HG03342 (cell line): ENCODE measurements around the gene ZNF677.
"Not testable (repeated sequence)": the region's sequence is repeated elsewhere in the genome, so short reads cannot be mapped to it uniquely, and the experiment has no call there.

ENCODE experiments used
- ATAC-seq: cut with Tn5 transposase; IDR thresholded peaks from one replicate; pipeline ENCODE4 v1.9.1; 2021; ENCODE audit warnings: mild to moderate bottlenecking, moderate library complexity; ENCODE audit not compliant: unreplicated experiment

Gene ZNF677

GRCh38 chr19:53193535-53194222 is 61.0 kb downstream of the ZNF677 start:
- no peak for ATAC-seq

- peak; percentile 52 for ATAC-seq
Measured at GRCh38 chr19:53192771-53193534, 61.7 kb downstream of the ZNF677 start, which contains the start of gene ZNF665. Gene ZNF665, minus strand, starts transcription at chr19:53193358. Its CDS starts 10,460 bp downstream, at chr19:53182898.

- no peak for ATAC-seq
Measured at GRCh38 chr19:53190253-53190652, 64.4 kb downstream of the ZNF677 start.

GRCh38 chr19:53189691-53190198 is 64.9 kb downstream of the ZNF677 start:
- not testable (repeated sequence) for ATAC-seq
